ENCODE data around the gene SLC25A42.

GRCh38 chr19:19154768-19155494 is 91.1 kb downstream of the SLC25A42 start:
- no peak for TF ChIP-seq CTCF (conservative IDR thresholded peaks at IDR 0.05; ENCODE audit: low read depth, low read length)
- no peak for TF ChIP-seq EZH2 (IDR thresholded peaks at IDR 0.05; ENCODE audit: borderline replicate concordance, low read depth, low read length, poor library complexity, severe bottlenecking)

Measured in A673 (cell line).